Thyroid gland (tissue), 4 donors: Measurements from ENCODE around the gene KREMEN2.

ENCODE experiments used
- CTCF ChIP-seq, 6 experiments: fragments of 200-600 bp in 3 of 6; fragments of 450-650 bp in 3 of 6; sonication (generic) in 3 of 6; IDR thresholded peaks; one replicate each; pipeline ENCODE4 v1.5.1; 2016 to 2019; ENCODE audit warnings: antibody characterized with exemption in 6 of 6, mild to moderate bottlenecking in 2 of 6, inconsistent platforms in 1 of 6, moderate library complexity in 1 of 6
- POLR2A ChIP-seq, 2 donors: fragments of 450-650 bp; IDR thresholded peaks; one replicate each; pipeline ENCODE4 v1.6.1; 2017; ENCODE audit warnings: antibody characterized with exemption in 2 of 2, mild to moderate bottlenecking in 2 of 2, moderate library complexity in 1 of 2

DNA sequence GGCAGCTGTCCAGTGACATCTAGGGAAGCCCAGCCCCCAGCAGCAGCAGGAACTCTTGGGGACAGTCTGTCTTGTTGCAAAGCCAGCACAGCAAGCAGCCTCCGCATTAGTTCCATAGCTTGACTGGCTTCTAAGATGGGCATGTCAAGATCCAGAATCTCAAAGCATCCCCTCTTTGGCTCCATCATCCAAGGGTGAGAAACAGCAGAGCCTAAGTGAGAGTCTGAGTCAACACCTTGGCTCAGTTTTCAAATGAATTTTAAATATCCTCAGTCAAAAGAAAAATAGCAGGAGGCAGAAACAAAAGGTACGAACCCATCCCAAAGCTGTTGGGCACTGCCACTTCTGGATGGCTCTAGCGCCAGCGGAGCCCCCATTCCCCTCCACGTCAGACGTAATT is 50.9 kb downstream of the KREMEN2 start:
- TF ChIP-seq CTCF (IDR thresholded peaks at IDR 0.05) (no peak), POLR2A (IDR thresholded peaks at IDR 0.05) (no peak)
